MG63 (cell line): ENCODE measurements around the gene MSANTD1. TPM values are rescaled to one million over a fixed set of nuclear protein-coding genes. Genes with fewer than 3 reads are reported as not detected.

Source experiments
- DNase-seq: peaks from one replicate; pipeline ENCODE4 v3.0.0-alpha.2; 2020
- H3K27me3 ChIP-seq: fragments of 250-450 bp; sonication (Bioruptor Pico); 2 replicates; pipeline ENCODE4 v1.5.1; 2020; ENCODE audit warnings: mild to moderate bottlenecking, moderate library complexity
- H3K36me3 ChIP-seq: fragments of 250-450 bp; sonication (Bioruptor Pico); 2 replicates; pipeline ENCODE4 v1.5.1; 2020; ENCODE audit warnings: mild to moderate bottlenecking, moderate library complexity
- H3K4me3 ChIP-seq: fragments of 250-450 bp; sonication (Bioruptor Pico); 2 replicates; pipeline ENCODE4 v1.5.1; 2020; ENCODE audit warnings: mild to moderate bottlenecking, moderate library complexity
- H3K9me3 ChIP-seq: fragments of 250-450 bp; sonication (Bioruptor Pico); 2 replicates; pipeline ENCODE4 v1.5.1; 2020; ENCODE audit warnings: mild to moderate bottlenecking, moderate library complexity
- total RNA-seq: library from RNA; depleted of rRNA; stranded (reverse); fragments of >200 nt; shearing (Covaris generic); gene quantifications from 2 replicates; pipeline ENCODE4 v1.2.3, GENCODE V29; 2014; ENCODE audit warnings: low replicate concordance

MSANTD1 gene
- total RNA-seq, 1 experiment from 2014 or later: not detected

DNA sequence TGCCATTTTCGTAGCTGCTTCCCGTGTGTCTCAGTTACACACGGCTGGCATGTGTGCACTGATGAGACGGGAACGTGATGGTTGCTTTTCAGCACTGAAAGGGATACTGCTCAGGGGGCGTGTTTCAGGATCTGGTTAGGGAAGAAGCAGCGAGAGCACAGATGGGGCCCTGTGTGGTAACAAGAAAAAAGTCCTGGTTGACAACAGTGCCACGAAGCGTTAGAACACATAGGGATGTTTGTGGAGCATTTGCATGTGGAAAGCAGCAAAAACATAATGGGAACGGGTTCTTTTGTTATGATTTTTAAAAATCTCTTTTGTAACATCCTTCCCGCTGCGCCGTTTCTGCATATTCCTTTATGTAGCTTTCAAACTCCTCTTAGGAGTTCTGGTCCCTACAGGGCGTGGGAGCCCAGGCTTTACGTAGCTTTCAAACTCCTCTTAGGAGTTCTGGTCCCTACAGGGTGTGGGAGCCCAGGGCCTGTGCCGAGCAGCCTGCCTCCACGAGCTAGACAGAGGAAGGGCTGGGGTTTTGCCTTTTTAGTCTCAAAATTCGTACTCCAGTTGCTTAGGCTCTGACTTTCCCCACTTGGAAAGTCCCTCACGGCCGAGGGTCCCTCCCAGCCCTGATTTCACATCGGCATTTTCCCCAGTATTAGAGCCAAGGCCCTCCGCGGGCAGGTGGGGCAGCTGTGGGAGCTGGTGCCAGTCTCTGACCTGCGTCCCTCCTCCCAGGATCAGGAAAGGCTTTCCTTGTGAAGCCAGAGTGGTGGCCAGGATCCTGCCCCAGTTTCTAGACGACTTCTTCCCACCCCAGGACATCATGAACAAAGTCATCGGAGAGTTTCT is 11.0 kb upstream of the MSANTD1 start:
- no peaks in the 10 kb centered on the region for H3K9me3 ChIP-seq
- H3K27me3 ChIP-seq: no peaks in the 10 kb centered on the region
- H3K4me3 ChIP-seq: no peak overlapping the region
- DNase-seq: no peak
- no peaks in the 10 kb centered on the region for H3K36me3 ChIP-seq

DNA sequence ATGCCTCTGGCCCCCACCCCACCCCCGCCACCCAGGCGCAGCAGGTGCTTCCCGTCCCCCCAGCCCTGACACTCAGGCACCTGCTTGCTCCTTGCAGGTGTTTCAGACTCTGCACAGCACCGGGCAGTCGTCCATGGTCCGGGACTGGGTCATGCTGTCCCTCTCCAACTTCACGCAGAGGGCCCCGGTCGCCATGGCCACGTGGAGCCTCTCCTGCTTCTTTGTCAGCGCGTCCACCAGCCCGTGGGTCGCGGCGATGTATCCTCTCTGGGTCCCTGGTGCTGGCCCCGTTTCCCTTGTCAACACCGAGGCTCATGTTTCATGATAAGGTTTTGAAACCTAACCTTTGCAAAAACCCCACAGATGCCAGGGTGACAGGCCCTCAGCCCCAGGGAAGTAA is 10.2 kb upstream of the MSANTD1 start:
- DNase-seq: no peak
- H3K27me3 ChIP-seq: no peaks in the 10 kb centered on the region
- no peaks in the 10 kb centered on the region for H3K36me3 ChIP-seq
- no peak overlapping the region for H3K4me3 ChIP-seq
- H3K9me3 ChIP-seq: no peaks in the 10 kb centered on the region

DNA sequence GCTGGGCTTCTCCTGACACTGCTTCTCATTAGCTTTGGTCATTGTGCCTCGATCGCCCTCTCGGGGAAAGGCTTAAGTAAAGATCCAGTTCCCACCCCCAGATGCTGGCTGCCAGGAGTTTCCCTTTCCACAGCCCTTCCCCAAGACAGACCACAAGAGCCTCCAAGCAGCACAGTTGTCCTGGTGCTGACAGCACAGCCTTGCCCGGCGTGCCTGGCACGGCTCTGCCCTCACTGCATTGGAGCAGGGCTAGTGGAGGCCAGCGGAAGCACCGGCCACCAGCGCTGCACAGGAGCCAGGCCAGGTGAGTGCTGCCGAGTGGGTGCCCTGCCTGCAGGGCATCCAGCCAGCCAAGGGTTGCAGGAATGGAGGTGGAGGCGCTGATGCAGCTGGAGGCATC is 9.7 kb upstream of the MSANTD1 start:
- no peak for DNase-seq
- H3K9me3 ChIP-seq: no peaks in the 10 kb centered on the region

DNA sequence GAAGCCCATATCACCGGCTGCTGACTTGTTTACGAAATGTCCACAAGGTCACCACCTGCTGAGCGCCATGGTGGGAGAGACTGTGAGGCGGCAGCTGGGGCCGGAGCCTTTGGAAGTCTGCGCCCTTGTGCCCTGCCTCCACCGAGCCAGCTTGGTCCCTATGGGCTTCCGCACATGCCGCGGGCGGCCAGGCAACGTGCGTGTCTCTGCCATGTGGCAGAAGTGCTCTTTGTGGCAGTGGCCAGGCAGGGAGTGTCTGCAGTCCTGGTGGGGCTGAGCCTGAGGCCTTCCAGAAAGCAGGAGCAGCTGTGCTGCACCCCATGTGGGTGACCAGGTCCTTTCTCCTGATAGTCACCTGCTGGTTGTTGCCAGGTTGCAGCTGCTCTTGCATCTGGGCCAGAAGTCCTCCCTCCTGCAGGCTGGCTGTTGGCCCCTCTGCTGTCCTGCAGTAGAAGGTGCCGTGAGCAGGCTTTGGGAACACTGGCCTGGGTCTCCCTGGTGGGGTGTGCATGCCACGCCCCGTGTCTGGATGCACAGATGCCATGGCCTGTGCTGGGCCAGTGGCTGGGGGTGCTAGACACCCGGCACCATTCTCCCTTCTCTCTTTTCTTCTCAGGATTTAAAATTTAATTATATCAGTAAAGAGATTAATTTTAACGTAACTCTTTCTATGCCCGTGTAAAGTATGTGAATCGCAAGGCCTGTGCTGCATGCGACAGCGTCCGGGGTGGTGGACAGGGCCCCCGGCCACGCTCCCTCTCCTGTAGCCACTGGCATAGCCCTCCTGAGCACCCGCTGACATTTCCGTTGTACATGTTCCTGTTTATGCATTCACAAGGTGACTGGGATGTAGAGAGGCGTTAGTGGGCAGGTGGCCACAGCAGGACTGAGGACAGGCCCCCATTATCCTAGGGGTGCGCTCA is 8.7 kb upstream of the MSANTD1 start:
- DNase-seq: no peak
- H3K4me3 ChIP-seq: no peak overlapping the region
- H3K27me3 ChIP-seq: no peaks in the 10 kb centered on the region
- H3K36me3 ChIP-seq: no peaks in the 10 kb centered on the region
- no peaks in the 10 kb centered on the region for H3K9me3 ChIP-seq

More for the DNA sequence above, 9.7 kb upstream of the MSANTD1 start:
- Histone ChIP-seq H3K4me3 (no peak overlapping the region), H3K36me3 (no peaks in the 10 kb centered on the region), H3K27me3 (no peaks in the 10 kb centered on the region)

DNA sequence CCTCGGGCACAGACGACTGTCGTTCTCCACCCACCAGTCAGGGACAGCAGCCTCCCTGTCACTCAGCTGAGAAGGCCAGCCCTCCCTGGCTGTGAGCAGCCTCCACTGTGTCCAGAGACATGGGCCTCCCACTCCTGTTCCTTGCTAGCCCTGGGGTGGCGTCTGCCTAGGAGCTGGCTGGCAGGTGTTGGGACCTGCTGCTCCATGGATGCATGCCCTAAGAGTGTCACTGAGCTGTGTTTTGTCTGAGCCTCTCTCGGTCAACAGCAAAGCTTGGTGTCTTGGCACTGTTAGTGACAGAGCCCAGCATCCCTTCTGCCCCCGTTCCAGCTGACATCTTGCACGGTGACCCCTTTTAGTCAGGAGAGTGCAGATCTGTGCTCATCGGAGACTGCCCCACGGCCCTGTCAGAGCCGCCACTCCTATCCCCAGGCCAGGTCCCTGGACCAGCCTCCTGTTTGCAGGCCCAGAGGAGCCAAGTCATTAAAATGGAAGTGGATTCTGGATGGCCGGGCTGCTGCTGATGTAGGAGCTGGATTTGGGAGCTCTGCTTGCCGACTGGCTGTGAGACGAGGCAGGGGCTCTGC is 7.9 kb upstream of the MSANTD1 start:
- DNase-seq: no peak
- Histone ChIP-seq H3K4me3 (no peak overlapping the region), H3K27me3 (no peaks in the 10 kb centered on the region), H3K9me3 (no peaks in the 10 kb centered on the region), H3K36me3 (no peaks in the 10 kb centered on the region)

DNA sequence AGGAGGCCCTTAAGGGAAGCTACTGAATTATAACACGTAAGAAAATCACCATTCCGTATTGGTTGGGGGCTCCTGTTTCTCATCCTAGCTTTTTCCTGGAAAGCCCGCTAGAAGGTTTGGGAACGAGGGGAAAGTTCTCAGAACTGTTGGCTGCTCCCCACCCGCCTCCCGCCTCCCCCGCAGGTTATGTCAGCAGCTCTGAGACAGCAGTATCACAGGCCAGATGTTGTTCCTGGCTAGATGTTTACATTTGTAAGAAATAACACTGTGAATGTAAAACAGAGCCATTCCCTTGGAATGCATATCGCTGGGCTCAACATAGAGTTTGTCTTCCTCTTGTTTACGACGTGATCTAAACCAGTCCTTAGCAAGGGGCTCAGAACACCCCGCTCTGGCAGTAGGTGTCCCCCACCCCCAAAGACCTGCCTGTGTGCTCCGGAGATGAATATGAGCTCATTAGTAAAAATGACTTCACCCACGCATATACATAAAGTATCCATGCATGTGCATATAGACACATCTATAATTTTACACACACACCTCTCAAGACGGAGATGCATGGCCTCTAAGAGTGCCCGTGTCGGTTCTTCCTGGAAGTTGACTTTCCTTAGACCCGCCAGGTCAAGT is 6.9 kb upstream of the MSANTD1 start:
- Histone ChIP-seq H3K9me3 (no peaks in the 10 kb centered on the region), H3K27me3 (no peaks in the 10 kb centered on the region), H3K4me3 (no peak overlapping the region), H3K36me3 (no peaks in the 10 kb centered on the region)
- DNase-seq: no peak

DNA sequence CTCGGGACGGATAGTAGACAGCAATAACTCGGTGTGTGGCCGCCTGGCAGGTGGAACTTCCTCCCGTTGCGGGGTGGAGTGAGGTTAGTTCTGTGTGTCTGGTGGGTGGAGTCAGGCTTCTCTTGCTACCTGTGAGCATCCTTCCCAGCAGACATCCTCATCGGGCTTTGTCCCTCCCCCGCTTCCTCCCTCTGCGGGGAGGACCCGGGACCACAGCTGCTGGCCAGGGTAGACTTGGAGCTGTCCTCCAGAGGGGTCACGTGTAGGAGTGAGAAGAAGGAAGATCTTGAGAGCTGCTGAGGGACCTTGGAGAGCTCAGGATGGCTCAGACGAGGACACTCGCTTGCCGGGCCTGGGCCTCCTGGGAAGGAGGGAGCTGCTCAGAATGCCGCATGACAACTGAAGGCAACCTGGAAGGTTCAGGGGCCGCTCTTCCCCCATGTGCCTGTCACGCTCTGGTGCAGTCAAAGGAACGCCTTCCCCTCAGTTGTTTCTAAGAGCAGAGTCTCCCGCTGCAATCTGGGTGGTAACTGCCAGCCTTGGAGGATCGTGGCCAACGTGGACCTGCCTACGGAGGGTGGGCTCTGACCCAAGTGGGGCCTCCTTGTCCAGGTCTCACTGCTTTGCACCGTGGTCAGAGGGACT is 5.7 kb upstream of the MSANTD1 start:
- H3K27me3 ChIP-seq: no peaks in the 10 kb centered on the region
- H3K9me3 ChIP-seq: no peaks in the 10 kb centered on the region
- no peaks in the 10 kb centered on the region for H3K36me3 ChIP-seq
- no peak for DNase-seq
- no peak overlapping the region for H3K4me3 ChIP-seq

DNA sequence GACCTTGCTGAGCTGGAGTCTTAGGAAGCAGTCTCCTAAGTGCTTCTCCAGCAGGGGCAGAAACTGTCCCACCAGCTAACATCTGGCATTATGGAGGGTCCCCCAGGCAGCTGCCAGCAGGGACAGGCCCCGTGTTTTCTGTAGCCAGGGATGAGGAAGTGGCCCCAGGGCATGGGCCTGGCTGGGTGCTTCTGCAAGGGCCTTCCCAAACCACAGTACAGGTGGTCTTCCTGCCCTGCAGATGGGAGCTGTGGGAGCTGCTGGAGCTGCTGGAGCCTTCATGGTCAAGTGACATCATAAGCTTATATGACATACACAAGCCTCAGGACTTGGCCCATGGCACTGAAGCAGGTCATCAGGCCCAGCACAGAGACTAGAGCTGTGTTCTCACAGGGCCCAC is 5.0 kb upstream of the MSANTD1 start:
- H3K27me3 ChIP-seq: no peaks in the 10 kb centered on the region
- DNase-seq: no peak
- no peaks in the 10 kb centered on the region for H3K9me3 ChIP-seq
- H3K36me3 ChIP-seq: no peaks in the 10 kb centered on the region
- H3K4me3 ChIP-seq: no peak overlapping the region

DNA sequence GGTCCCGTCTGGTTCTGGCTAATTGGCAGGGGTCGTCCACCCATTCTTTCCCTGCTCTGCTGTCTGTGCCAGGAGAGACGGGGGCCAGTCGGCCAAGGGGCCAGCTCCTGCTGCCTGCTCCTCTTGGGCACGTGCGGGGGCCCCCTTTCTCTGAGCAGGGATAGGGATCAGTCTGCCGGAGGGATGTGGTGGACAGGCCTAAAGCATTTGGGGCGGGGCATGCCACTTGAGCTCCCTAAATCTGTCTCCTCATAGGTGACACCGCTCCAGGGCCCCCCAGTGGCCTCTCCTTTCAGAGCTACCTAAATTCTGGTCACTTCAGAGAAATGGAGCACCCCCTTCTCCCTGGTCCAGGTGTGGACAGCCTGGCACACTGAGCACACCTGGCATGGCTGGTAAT is 4.2 kb upstream of the MSANTD1 start:
- H3K9me3 ChIP-seq: no peaks in the 10 kb centered on the region
- H3K36me3 ChIP-seq: no peaks in the 10 kb centered on the region
- no peak for DNase-seq
- no peaks in the 10 kb centered on the region for H3K27me3 ChIP-seq
- H3K4me3 ChIP-seq: no peak overlapping the region

DNA sequence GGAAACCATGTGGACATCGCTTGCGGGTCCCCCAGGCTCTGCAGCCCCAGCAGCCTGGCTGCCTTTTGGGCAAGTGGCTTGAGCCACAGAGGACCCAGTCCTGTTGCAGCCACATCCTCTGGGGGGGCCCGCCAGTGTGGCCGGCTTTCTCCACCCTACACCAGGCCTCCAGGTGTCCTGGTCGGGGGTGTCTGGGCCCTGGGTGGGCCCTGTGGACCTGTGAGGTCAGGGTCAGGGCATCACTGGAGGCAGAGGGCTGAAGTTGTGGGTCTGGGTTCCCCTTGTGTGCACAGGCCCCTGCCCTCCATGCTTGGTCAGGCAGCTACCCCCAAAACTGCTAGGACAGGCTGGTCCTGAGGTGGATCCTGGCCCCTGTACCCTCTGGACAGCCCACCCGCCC is 3.3 kb upstream of the MSANTD1 start:
- Histone ChIP-seq H3K27me3 (no peaks in the 10 kb centered on the region), H3K4me3 (no peak overlapping the region), H3K9me3 (no peaks in the 10 kb centered on the region), H3K36me3 (no peaks in the 10 kb centered on the region)
- DNase-seq: no peak

DNA sequence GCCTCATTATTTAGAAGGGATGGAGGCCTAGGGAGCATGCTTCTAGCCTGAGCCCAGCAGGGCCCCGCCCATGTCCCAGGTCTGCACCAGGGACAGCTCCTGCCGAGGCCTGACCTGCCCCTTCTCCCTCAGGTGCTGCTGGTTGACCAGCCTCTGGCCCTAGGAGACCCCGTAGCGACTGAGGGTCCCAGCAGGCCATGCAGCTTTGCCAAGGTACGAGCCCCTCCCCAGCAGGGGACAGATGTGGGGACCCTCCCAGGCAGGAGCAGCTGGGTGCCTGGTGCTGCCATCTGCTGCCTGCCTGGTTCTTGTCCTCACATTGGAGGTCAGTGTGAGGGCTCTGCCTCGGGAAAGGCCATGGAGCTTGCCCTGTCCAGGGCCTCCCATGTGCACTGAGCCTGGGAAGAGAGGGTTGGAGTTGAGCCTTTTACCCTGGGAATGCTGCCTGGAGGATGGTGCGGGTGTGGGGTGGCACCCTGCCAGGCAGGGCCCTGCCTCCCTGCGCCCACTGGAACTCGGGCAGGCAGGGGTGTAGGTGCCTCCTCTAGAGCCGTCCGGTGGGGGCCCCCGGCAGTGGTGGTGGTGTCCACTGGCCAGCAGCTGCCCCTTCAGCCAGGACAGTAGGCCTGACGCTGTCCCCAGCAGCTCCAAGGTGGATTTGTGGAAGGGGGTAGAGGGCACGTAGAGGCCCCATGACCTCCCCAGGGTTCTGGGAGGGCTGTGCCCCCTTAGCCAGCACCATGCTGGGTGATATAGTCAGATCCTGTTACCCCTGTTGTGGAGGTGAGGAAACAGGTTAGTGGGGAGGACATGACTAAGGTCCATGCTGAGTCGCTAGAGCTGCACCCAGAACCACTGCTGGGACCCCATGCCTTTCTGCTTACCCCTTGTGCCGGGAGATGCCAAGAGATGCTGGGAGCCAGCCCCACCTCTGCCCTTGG is 2.2 kb upstream of the MSANTD1 start:
- DNase-seq: no peak
- Histone ChIP-seq H3K27me3 (no peaks in the 10 kb centered on the region), H3K9me3 (no peaks in the 10 kb centered on the region), H3K36me3 (no peaks in the 10 kb centered on the region), H3K4me3 (no peak overlapping the region)

DNA sequence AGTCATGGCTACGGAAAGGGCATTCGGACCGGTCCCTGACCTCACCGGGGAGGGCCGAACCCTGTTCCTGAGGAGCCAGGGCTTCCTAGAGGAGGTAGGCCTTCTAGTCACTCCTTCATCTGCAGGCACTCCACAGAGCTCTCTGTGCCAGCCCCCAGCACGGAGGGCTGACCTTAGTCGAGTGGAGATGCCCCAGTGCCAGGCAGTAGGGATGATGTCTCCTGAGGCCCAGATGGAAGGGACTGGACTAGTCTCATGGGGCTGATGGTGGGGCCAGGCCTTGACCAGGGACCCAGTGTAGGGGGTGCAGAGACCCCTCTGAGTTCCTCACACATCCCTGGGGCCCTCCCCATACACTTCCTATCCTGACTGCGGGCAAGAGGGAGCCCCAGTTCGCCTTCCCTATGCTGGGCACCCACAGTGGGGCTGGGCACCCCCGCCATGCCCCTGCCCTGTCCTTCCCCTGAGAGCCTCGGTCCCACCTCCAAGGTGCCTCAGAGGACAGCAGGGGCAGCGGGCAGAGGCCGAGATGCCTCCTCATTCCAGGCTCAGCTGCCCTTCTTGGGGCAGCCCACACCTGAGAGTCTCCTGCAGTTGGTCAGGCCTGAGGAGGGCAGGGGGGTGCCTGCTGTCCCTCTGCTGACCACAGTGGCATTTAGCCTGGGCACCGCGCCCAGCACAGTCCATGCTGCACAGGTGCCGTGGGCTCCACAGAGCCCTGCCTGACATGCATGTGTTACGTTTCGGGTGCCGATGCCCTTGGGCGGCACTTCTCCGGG is 1.4 kb upstream of the MSANTD1 start:
- Histone ChIP-seq H3K36me3 (no peaks in the 10 kb centered on the region), H3K27me3 (no peaks in the 10 kb centered on the region), H3K9me3 (no peaks in the 10 kb centered on the region), H3K4me3 (no peak overlapping the region)
- no peak for DNase-seq

DNA sequence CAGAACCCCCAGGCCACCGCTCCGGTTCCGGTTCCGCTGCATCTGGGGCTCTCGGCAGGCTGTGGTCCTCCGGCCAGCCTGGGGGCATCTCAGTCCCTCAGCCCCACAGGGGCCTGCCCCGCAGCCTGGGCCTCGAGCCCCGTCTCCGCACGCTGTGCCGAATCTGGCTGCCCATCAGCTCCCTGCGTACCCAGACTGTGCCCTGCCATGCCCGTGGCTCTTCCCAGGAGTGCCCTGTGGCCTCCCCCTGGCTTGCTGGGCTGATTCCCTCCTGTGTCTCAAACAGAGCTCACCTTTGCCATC is 830 bp upstream of the MSANTD1 start:
- no peaks in the 10 kb centered on the region for H3K27me3 ChIP-seq
- no peaks in the 10 kb centered on the region for H3K36me3 ChIP-seq

DNA sequence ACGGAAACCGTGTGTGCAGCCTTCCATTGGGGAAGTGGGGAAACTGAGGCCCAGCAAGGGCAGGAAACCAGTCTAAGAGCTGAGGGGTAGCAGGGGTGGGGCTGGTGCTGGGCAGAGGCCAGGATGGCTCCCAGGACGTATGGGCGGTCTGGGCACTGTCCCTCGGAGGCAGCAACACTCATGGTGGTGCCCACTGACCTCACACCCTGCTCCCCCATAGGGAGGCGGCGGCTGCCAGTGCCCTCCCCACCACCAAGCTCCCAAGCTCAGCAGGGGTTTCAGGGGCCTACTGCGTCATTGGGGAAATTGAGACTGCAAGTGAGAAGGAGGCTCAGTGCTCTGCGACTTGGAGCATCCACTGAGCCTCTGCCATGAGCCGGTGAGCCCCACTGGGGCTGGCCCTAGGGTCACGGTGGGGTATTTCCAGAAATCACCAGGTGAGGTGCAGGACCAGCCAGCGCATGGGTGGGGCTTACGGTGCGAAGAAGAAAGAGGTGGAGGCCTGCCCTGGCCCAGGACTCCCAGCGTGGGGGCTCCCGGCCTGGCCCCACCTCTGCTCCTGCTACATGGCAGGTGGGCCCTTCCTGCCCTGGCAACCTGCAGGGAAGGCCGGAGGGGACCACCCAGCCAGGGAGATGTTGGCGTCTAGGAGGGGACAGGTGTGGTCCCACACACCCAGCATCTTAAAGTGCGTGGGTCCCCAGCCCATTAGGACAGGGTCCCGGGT is 915 bp downstream of the MSANTD1 start:
- H3K36me3 ChIP-seq: no peaks in the 10 kb centered on the region
- H3K9me3 ChIP-seq: no peaks in the 10 kb centered on the region
- H3K4me3 ChIP-seq: no peak overlapping the region
- H3K27me3 ChIP-seq: no peaks in the 10 kb centered on the region
- DNase-seq: no peak

More for the DNA sequence above, 830 bp upstream of the MSANTD1 start:
- Histone ChIP-seq H3K4me3 (no peak overlapping the region), H3K9me3 (no peaks in the 10 kb centered on the region)
- DNase-seq: no peak
